DOHH2 (cell line): Measurements from ENCODE around the gene RALBP1.

Experiments
- H3F3A ChIP-seq: fragments of 200-600 bp; sonication (generic), shearing (Covaris generic); 2 replicates; pipeline ENCODE4 v1.6.0; 2016; ENCODE audit warnings: antibody characterized with exemption, mild to moderate bottlenecking; ENCODE audit not compliant: control insufficient read depth, insufficient read depth
- H3K27ac ChIP-seq: fragments of 200-600 bp; sonication (generic); 2 replicates; pipeline ENCODE4 v1.5.1; 2014; ENCODE audit warnings: low read depth, mild to moderate bottlenecking, low read length, moderate library complexity
- H3K27me3 ChIP-seq: fragments of 200-600 bp; sonication (generic); 2 replicates; pipeline ENCODE4 v1.6.1; 2014; ENCODE audit warnings: mild to moderate bottlenecking, low read length, mixed read lengths; ENCODE audit not compliant: control insufficient read depth
- H3K36me3 ChIP-seq: fragments of 200-600 bp; sonication (generic); 2 replicates; pipeline ENCODE4 v1.6.1; 2014; ENCODE audit warnings: mild to moderate bottlenecking, low read length, moderate library complexity, mixed read lengths; ENCODE audit not compliant: control insufficient read depth
- H3K4me1 ChIP-seq: fragments of 200-600 bp; sonication (generic); 2 replicates; pipeline ENCODE4 v1.6.1; 2014; ENCODE audit warnings: mild to moderate bottlenecking, low read length, mixed read lengths; ENCODE audit not compliant: control insufficient read depth
- H3K4me2 ChIP-seq: fragments of 200-600 bp; sonication (generic); 2 replicates; pipeline ENCODE4 v1.6.0; 2014; ENCODE audit warnings: mild to moderate bottlenecking, low read length, moderate library complexity
- H3K4me3 ChIP-seq: fragments of 200-600 bp; sonication (generic); 2 replicates; pipeline ENCODE4 v1.5.1; 2014; ENCODE audit warnings: mild to moderate bottlenecking, low read length, mixed read lengths
- H3K79me2 ChIP-seq: fragments of 200-600 bp; sonication (generic); 2 replicates; pipeline ENCODE4 v1.6.1; 2014; ENCODE audit warnings: mild to moderate bottlenecking, low read length, mixed read lengths; ENCODE audit not compliant: control insufficient read depth
- H3K9me2 ChIP-seq: fragments of 200-600 bp; sonication (generic); replicated peaks from 2 replicates; pipeline ENCODE4 v1.6.1; 2014; ENCODE audit warnings: mild to moderate bottlenecking, low read length, mixed read lengths; ENCODE audit not compliant: control insufficient read depth
- H3K9me3 ChIP-seq: fragments of 200-600 bp; sonication (generic); 2 replicates; pipeline ENCODE4 v1.6.1; 2014; ENCODE audit warnings: antibody characterized with exemption, low read length, mixed read lengths; ENCODE audit not compliant: control insufficient read depth, insufficient read depth
- H4K20me1 ChIP-seq: fragments of 200-600 bp; sonication (generic); 2 replicates; pipeline ENCODE4 v1.6.0; 2014; ENCODE audit warnings: low read depth, mild to moderate bottlenecking, antibody characterized with exemption, low read length, moderate library complexity; ENCODE audit not compliant: control insufficient read depth, insufficient read depth
- EZH2phosphoT487 ChIP-seq: fragments of 200-600 bp; sonication (generic); IDR thresholded peaks from 2 replicates; pipeline ENCODE4 v1.6.1; 2017; ENCODE audit warnings: borderline replicate concordance, mild to moderate bottlenecking, antibody characterized with exemption, low read length, moderate library complexity, mixed read lengths
- TF ChIP-seq, protein P1 (sequence below): fragments of 200-600 bp; sonication (generic); IDR thresholded peaks from one replicate; pipeline ENCODE4 v1.5.1; 2014; ENCODE audit warnings: antibody characterized with exemption, mild to moderate bottlenecking, low read depth, low read length; ENCODE audit not compliant: poor library complexity, severe bottlenecking

Gene RALBP1

DNA sequence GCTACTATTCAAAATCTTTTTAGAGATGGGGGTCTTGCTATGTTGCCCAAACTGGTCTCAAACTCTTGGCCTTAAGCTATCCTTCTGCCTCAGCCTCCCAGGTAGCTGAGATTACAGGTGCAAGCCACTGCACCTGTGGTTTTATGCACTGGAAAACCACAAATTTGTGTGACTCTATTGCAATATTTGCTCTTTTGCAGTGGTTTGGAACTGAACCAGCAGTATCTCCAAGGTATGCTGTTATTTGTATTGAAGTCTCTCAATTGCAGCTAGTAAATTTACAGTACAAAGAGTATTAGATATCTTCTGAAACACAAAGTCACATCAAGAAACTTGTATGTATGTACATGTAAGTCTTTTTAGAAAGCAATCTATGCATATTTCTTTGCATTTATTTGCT lies 92.9 kb downstream of the RALBP1 start:
- H3K9me3 ChIP-seq: no peaks in the 10 kb centered on the region
- no peaks in the 10 kb centered on the region for H3K79me2 ChIP-seq
- H3K27ac ChIP-seq: no peak overlapping the region
- TF ChIP-seq, protein P1, sequence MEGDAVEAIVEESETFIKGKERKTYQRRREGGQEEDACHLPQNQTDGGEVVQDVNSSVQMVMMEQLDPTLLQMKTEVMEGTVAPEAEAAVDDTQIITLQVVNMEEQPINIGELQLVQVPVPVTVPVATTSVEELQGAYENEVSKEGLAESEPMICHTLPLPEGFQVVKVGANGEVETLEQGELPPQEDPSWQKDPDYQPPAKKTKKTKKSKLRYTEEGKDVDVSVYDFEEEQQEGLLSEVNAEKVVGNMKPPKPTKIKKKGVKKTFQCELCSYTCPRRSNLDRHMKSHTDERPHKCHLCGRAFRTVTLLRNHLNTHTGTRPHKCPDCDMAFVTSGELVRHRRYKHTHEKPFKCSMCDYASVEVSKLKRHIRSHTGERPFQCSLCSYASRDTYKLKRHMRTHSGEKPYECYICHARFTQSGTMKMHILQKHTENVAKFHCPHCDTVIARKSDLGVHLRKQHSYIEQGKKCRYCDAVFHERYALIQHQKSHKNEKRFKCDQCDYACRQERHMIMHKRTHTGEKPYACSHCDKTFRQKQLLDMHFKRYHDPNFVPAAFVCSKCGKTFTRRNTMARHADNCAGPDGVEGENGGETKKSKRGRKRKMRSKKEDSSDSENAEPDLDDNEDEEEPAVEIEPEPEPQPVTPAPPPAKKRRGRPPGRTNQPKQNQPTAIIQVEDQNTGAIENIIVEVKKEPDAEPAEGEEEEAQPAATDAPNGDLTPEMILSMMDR: no peak
- TF ChIP-seq EZH2phosphoT487: no peak
- peaks cover 21% of the 10 kb centered on the region for H3K36me3 ChIP-seq
- H3K4me2 ChIP-seq: no peak overlapping the region
- H3K4me1 ChIP-seq: peaks cover 6% of the 10 kb centered on the region; the same call in 1 of the 2 replicates
- H3K4me3 ChIP-seq: no peak overlapping the region
- no peaks in the 10 kb centered on the region for H3K27me3 ChIP-seq
- H3K9me2 ChIP-seq: no peaks in the 10 kb centered on the region
- H3F3A ChIP-seq: no peaks in the 10 kb centered on the region
- no peaks in the 10 kb centered on the region for H4K20me1 ChIP-seq

DNA sequence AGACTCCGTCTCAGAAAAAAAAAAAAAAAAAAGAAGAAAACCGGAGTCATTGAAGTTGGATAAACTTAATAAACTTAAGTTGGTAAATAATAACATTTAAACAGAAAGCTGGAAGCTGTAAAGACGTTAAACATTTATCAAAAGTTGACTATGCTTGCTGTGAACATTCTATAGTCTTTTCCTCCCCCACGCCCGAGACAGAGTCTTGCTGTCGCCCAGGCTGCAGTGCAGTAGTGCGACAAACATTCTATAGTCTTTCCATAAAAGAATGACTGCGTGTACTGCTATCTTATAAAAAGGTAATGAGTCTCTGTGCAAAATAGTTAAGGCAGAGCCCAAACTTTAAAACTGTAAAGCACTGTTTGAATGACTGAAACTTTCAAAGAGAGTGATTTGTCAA lies 93.9 kb downstream of the RALBP1 start:
- TF ChIP-seq, protein P1: no peak
- TF ChIP-seq EZH2phosphoT487: no peak
- Histone ChIP-seq H3K27ac (no peak overlapping the region), H3K9me3 (no peaks in the 10 kb centered on the region), H3K9me2 (no peaks in the 10 kb centered on the region), H3K4me3 (no peak overlapping the region), H4K20me1 (no peaks in the 10 kb centered on the region), H3K27me3 (no peaks in the 10 kb centered on the region), H3K4me2 (no peak overlapping the region), H3K36me3 (peaks cover 19% of the 10 kb centered on the region), H3K4me1 (peaks cover 6% of the 10 kb centered on the region; the same call in 1 of the 2 replicates), H3K79me2 (no peaks in the 10 kb centered on the region), H3F3A (no peaks in the 10 kb centered on the region)

DNA sequence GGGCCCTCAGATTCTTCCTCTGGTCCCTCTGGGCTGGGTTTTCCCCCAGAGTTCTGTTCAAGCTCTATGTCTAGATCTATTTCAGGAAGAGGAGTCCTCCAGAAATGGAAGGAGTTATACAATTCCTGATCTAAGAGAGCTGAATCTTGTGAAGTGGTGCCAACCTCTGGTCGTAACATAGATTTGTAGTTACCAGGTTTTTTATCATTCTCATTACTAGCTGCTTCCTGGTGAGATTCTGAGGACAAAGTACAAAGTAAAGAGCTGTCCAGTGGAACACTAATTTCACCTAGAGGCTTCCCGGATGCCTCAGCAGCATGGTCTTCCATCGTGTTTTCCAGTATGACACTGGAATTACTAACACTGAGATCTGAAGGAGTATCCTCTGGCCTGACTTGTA lies 94.9 kb downstream of the RALBP1 start:
- Histone ChIP-seq H3F3A (no peaks in the 10 kb centered on the region), H3K27ac (no peak overlapping the region), H3K4me1 (peaks cover 6% of the 10 kb centered on the region; the same call in 1 of the 2 replicates), H3K4me2 (no peak overlapping the region), H3K36me3 (peaks cover 22% of the 10 kb centered on the region), H4K20me1 (no peaks in the 10 kb centered on the region), H3K9me2 (no peaks in the 10 kb centered on the region), H3K9me3 (no peaks in the 10 kb centered on the region), H3K79me2 (no peaks in the 10 kb centered on the region), H3K4me3 (no peak overlapping the region), H3K27me3 (no peaks in the 10 kb centered on the region)
- TF ChIP-seq, protein P1: no peak
- TF ChIP-seq EZH2phosphoT487: no peak
